C4-2B (cell line): ENCODE data around the gene AUTS2.

Source experiments
- CTCF ChIP-seq: fragments of 450-650 bp; conservative IDR thresholded peaks from 2 replicates; pipeline ENCODE4 v1.5.1; 2017; ENCODE audit warnings: mild to moderate bottlenecking
- ZFX ChIP-seq: fragments of 450-650 bp; IDR thresholded peaks from 2 replicates; pipeline ENCODE4 v1.6.1; 2017

- TF ChIP-seq ZFX (no peak), CTCF (no peak)
Measured at GRCh38 chr7:70436790-70437350, 838.6 kb downstream of the AUTS2 start.
